A549 (cell line): Measurements from ENCODE around the gene THRA. TPM values are rescaled to one million over a fixed set of nuclear protein-coding genes. Genes with fewer than 3 reads are reported as not detected.
A peak's percentile ranks its signal among the peaks of the same experiment; 100 is the strongest.

Experiments used
- ATAC-seq, 2 experiments: fragments of 200-7000 bp in 1 of 2; fragments of >200 bp in 1 of 2; cut with Nextera tagmentation in 1 of 2; cut with Tn5 transposase in 1 of 2; 3 replicates each; pipeline versions ENCODE4 v1.8.0 to v1.9.1; 2018 to 2020; ENCODE audit warnings: mild to moderate bottlenecking in 1 of 2, moderate library complexity in 1 of 2
- CTCF ChIA-PET: fragments of 300-600 bp; sonication (Branson Sonifier 250); formaldehyde crosslinking; extraction: SDS; loops from one replicate; lab custom pipeline; 2021; ENCODE audit warnings: antibody characterized with exemption, inconsistent platforms; lab: Yijun Ruan, JAX
- POLR2A ChIA-PET: fragments of 350-600 bp; formaldehyde crosslinking; extraction: SDS; loops from one replicate; lab custom pipeline; 2021; ENCODE audit warnings: antibody characterized with exemption, inconsistent platforms; lab: Yijun Ruan, JAX
- DNase-seq, 2 experiments: peaks; one replicate each; pipeline versions ENCODE4 v3.0.0 to v3.0.0-alpha.2; 2011 to 2016; ENCODE audit warnings: low read depth in 1 of 2, low spot score in 1 of 2
- FAIRE-seq: peaks from 2 replicates; lab custom pipeline; 2011; peaks lifted over from hg19 to GRCh38; lab: Jason Lieb, UNC
- H3K27ac ChIP-seq, 2 experiments: fragments of >200 bp; sonication (Bioruptor Twin); formaldehyde crosslinking; 3 replicates each; pipeline ENCODE4 v1.5.1; 2016 to 2017
- H3K4me1 ChIP-seq: fragments of >200 bp; sonication (Bioruptor Twin); formaldehyde crosslinking; 3 replicates; pipeline ENCODE4 v1.6.1; 2016
- H3K4me2 ChIP-seq: fragments of >200 bp; sonication (Bioruptor Twin); formaldehyde crosslinking; 3 replicates; pipeline ENCODE4 v1.6.1; 2016
- H3K4me3 ChIP-seq: fragments of >200 bp; sonication (Bioruptor Twin); formaldehyde crosslinking; 3 replicates; pipeline ENCODE4 v1.5.1; 2016
- H3K9me3 ChIP-seq: fragments of >200 bp; sonication (Bioruptor Twin); formaldehyde crosslinking; 3 replicates; pipeline ENCODE4 v1.6.1; 2016
- BCL3 ChIP-seq: fragments of >200 bp; sonication (Bioruptor Twin); formaldehyde crosslinking; IDR thresholded peaks from 3 replicates; pipeline ENCODE4 v1.6.1; 2016
- CBX2 ChIP-seq: fragments of 200-600 bp; sonication (generic); IDR thresholded peaks from 2 replicates; pipeline ENCODE4 v1.6.1; 2016; ENCODE audit warnings: low read depth, mild to moderate bottlenecking, borderline replicate concordance
- CBX8 ChIP-seq: fragments of 200-600 bp; sonication (generic); IDR thresholded peaks from 2 replicates; pipeline ENCODE4 v1.6.1; 2016
- CEBPB ChIP-seq, 2 experiments: fragments of >200 bp in 1 of 2; sonication (Bioruptor Twin) in 1 of 2; formaldehyde crosslinking in 1 of 2; IDR thresholded peaks; 2 replicates each; pipeline ENCODE4 v1.6.1; 2012 to 2016
- CHD4 ChIP-seq: fragments of 200-600 bp; sonication (generic); IDR thresholded peaks from 2 replicates; pipeline ENCODE4 v1.6.1; 2016; ENCODE audit warnings: antibody characterized with exemption, mild to moderate bottlenecking, borderline replicate concordance
- CTCF ChIP-seq: fragments of >200 bp; sonication (Bioruptor Twin); formaldehyde crosslinking; IDR thresholded peaks from 3 replicates; pipeline ENCODE4 v1.5.1; 2016
- ELK1 ChIP-seq: fragments of 150-350 bp; IDR thresholded peaks from 2 replicates; pipeline ENCODE4 v1.6.1; 2014; ENCODE audit warnings: low read depth, mild to moderate bottlenecking, low read length
- FOXS1 ChIP-seq: fragments of 250-450 bp; sonication (Bioruptor Pico); IDR thresholded peaks from 2 replicates; pipeline ENCODE4 v1.5.0; 2020; ENCODE audit warnings: mild to moderate bottlenecking, moderate library complexity
- HDAC2 ChIP-seq: fragments of 200-600 bp; sonication (generic); IDR thresholded peaks from 2 replicates; pipeline ENCODE4 v1.6.1; 2016
- HEYL ChIP-seq: fragments of 250-450 bp; sonication (Bioruptor Pico); IDR thresholded peaks from 2 replicates; pipeline ENCODE4 v1.8.0; 2021; ENCODE audit warnings: mild to moderate bottlenecking, moderate library complexity
- HMGXB4 ChIP-seq: fragments of 250-450 bp; sonication (Bioruptor Pico); IDR thresholded peaks from 2 replicates; pipeline ENCODE4 v1.5.0; 2021; ENCODE audit warnings: mild to moderate bottlenecking, moderate library complexity, borderline replicate concordance
- HOXB13 ChIP-seq: fragments of 250-450 bp; sonication (Bioruptor Pico); IDR thresholded peaks from 2 replicates; pipeline ENCODE4 v1.5.0; 2020; ENCODE audit warnings: low read depth, mild to moderate bottlenecking, moderate library complexity
- JUN ChIP-seq, 2 experiments: fragments of >200 bp; sonication (Bioruptor Twin); formaldehyde crosslinking; IDR thresholded peaks; 2 replicates in 1 of 2; 3 replicates in 1 of 2; pipeline ENCODE4 v1.6.1; 2016 to 2017
- JUNB ChIP-seq: fragments of >200 bp; sonication (Bioruptor Twin); formaldehyde crosslinking; IDR thresholded peaks from 2 replicates; pipeline ENCODE4 v1.6.1; 2016
- MAFK ChIP-seq: fragments of 450-650 bp; IDR thresholded peaks from 2 replicates; pipeline ENCODE4 v1.6.1; 2014; ENCODE audit not compliant: partially characterized antibody
- MAZ ChIP-seq: fragments of 150-350 bp; IDR thresholded peaks from 2 replicates; pipeline ENCODE4 v1.6.1; 2014; ENCODE audit warnings: antibody characterized with exemption, low read depth, low read length, borderline replicate concordance
- NFE2L2 ChIP-seq: fragments of 150-350 bp; conservative IDR thresholded peaks from 2 replicates; pipeline ENCODE4 v1.6.1; 2014; ENCODE audit warnings: low read length
- NR3C1 ChIP-seq: fragments of >200 bp; sonication (Bioruptor Twin); formaldehyde crosslinking; IDR thresholded peaks from 3 replicates; pipeline ENCODE4 v1.6.1; 2017
- POLR2A ChIP-seq: IDR thresholded peaks from 2 replicates; pipeline ENCODE4 v1.6.1; 2012; ENCODE audit warnings: mild to moderate bottlenecking, low read length
- POLR2AphosphoS2 ChIP-seq: conservative IDR thresholded peaks from 2 replicates; pipeline ENCODE4 v1.6.1; 2012; ENCODE audit warnings: low read length, improper control_type of control experiment, inconsistent platforms
- RFX5 ChIP-seq: fragments of 450-650 bp; IDR thresholded peaks from 2 replicates; pipeline ENCODE4 v1.7.1; 2014; ENCODE audit warnings: antibody characterized with exemption, mild to moderate bottlenecking, moderate library complexity
- RNF2 ChIP-seq: fragments of 200-600 bp; sonication (generic); IDR thresholded peaks from 2 replicates; pipeline ENCODE4 v1.6.1; 2016; ENCODE audit warnings: low read depth, mild to moderate bottlenecking, antibody characterized with exemption, moderate library complexity, borderline replicate concordance
- TFCP2L1 ChIP-seq: fragments of 250-450 bp; sonication (Bioruptor Pico); IDR thresholded peaks from 2 replicates; pipeline ENCODE4 v1.5.0; 2021; ENCODE audit warnings: mild to moderate bottlenecking
- ZC3H11A ChIP-seq: fragments of 450-650 bp; IDR thresholded peaks from 2 replicates; pipeline ENCODE4 v1.6.1; 2014; ENCODE audit warnings: antibody characterized with exemption, mild to moderate bottlenecking
- ZNF302 ChIP-seq: fragments of 250-450 bp; sonication (Bioruptor Pico); IDR thresholded peaks from 2 replicates; pipeline ENCODE4 v1.9.0; 2021; ENCODE audit warnings: inconsistent platforms, mild to moderate bottlenecking, moderate library complexity
- ZSCAN20 ChIP-seq: fragments of 250-450 bp; sonication (Bioruptor Pico); IDR thresholded peaks from 2 replicates; pipeline ENCODE4 v1.8.0; 2022; ENCODE audit warnings: mild to moderate bottlenecking, moderate library complexity
- WGBS: methylation state at CpG from one replicate; pipeline ENCODE4 v1.1.6; 2017; ENCODE audit errors: missing lambda C conversion rate; 5-methylcytosine and 5-hydroxymethylcytosine counted together
- polyA plus RNA-seq, 4 experiments: library from polyadenylated mRNA; depleted of rRNA in 3 of 4; stranded (reverse); fragments of >200 nt; fragmentation: RNase III in 1 of 4; extraction: RNeasy Plus Mini Kit Qiagen cat#74134 plus additional on column Dnase treatment in 1 of 4; gene quantifications; 2 replicates in 3 of 4; 3 replicates in 1 of 4; pipeline ENCODE4 v1.2.3, GENCODE V29; 2011 to 2017
- TF ChIP-seq, protein P1 (sequence below): IDR thresholded peaks from 2 replicates; pipeline ENCODE4 v1.6.1; 2012; ENCODE audit warnings: low read depth, borderline replicate concordance

THRA gene
- polyA plus RNA-seq, 2 of the 4 experiments (the other 2 are of a cell fraction), result 20.1 to 22.5 TPM

DNA sequence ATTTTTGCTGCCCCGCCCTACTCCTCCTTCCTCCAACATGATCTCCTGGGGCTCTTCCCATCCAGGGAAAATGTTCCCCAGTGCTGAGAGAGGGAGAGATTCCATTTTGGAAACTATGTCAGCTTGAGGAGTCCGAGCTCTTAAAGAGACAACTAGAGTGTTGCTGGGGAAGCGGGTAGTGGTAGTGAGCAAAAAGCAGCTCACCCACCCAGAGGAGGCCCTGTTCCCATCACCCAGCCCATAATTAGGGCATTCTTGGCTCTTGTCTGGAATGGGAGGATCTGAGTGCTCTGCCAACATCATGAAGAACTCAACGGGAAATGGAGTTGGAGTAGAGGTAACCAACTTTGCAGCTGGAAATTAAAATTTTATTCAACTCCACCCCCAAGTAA, 49.9 kb downstream of the THRA start:
- no peaks in the 10 kb centered on the region for H3K9me3 ChIP-seq
- H3K4me3 ChIP-seq, result no peak overlapping the region
- H3K4me2 ChIP-seq, result peak overlapping the region; percentile 87
- ChIA-PET CTCF (interaction anchor here (0.5 to 9.4 kb wide), 43 partner anchors 12 to 594 kb away, joined by 3 to 228 read pairs (median 10); partner anchors contain the start of genes CASC3, CSF3, MED24 and MSL1), POLR2A (interaction anchor here (0.7 to 7.9 kb wide), 20 partner anchors 8 to 350 kb away, joined by 3 to 173 read pairs (median 6); partner anchors contain the start of genes CASC3, CSF3, MED24 and MSL1)
- peaks cover 59% of the 10 kb centered on the region for H3K4me1 ChIP-seq
- 59% methylated on average over 4 of the region's 4 CpGs for whole genome bisulfite sequencing
- peak overlapping the region; percentile 67 to 93 for H3K27ac ChIP-seq
- FAIRE-seq (no peak), ATAC-seq (0 out of 6 replicates have a peak, but pooled peaks of 1 of the 2 experiments have one; percentile 1), DNase-seq (no peak)
- no peak for TF ChIP-seq NFE2L2
- no peak for TF ChIP-seq HOXB13 (CRISPR knock-in tag)
- no peak for TF ChIP-seq ZNF302 (CRISPR knock-in tag)
- TF ChIP-seq CBX8, result no peak
- no peak for TF ChIP-seq TFCP2L1 (CRISPR knock-in tag)
- no peak for TF ChIP-seq JUNB
- TF ChIP-seq ELK1, result no peak

DNA sequence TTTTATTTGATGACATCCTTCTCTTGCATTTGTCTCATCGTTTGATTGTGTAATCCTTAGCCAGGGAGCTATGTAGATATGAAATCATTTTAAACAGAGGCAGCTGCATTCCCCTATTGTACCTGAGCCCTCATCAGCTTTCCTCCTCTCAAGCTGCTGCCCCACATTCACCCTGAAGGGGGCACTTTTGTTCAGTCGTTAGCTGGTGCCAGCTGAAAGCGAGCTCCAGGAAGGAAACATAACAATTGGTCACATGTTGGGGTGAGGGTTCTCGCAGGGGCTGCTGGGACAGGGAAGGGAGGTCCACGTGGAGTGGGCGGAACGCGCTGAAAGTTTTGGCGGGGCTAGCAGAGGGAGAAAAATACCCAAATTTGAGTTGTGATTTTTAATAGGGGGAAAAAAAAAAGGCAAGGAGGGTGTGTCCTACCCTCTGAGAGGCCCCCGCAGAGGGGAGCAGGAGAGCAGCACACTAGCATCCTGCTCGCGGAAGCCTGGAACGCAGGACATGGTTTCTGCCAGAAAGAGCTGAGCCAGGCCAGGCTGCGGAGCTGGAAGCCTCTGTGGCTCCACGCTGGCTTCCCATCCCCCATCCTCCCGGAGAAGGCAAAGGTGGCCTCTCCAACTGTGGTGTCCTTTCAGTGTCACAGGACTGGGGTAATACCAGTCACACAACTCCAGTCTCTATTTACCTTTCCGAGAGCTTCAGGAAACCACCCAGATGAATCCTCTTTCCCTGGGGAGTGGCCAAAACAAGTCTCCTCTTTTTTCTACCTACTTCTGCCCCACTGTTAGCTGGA, 50.5 kb downstream of the THRA start:
- POLR2A ChIA-PET, result interaction anchor here (0.6 to 7.9 kb wide), 22 partner anchors 8 to 349 kb away, joined by 3 to 173 read pairs (median 6); partner anchors contain the start of genes CASC3, CSF3, MED24 and MSL1
- peak; percentile 77 to 87 for ATAC-seq
- H3K4me3 ChIP-seq, result peak overlapping the region; percentile 42
- 3% methylated on average over 17 of the region's 17 CpGs for WGBS
- H3K9me3 ChIP-seq, result no peaks in the 10 kb centered on the region
- FAIRE-seq, result peak; percentile 93
- peak; percentile 97 to 100 for DNase-seq
- peak overlapping the region; percentile 87 for H3K4me2 ChIP-seq
- CTCF ChIA-PET, result interaction anchor here (0.5 to 9.4 kb wide), 48 partner anchors 8 to 594 kb away, joined by 3 to 228 read pairs (median 8); partner anchors contain the start of genes CASC3, CSF3, MED24 and MSL1
- peak overlapping the region; percentile 86 to 93 for H3K27ac ChIP-seq
- H3K4me1 ChIP-seq, result peaks cover 53% of the 10 kb centered on the region
- no peak; the same call in 1 of the 2 replicates for TF ChIP-seq HMGXB4
- TF ChIP-seq ZC3H11A, result no peak
- TF ChIP-seq CHD4, result no peak
- no peak for TF ChIP-seq NR3C1
- TF ChIP-seq RNF2, result no peak
- TF ChIP-seq BCL3, result 0 out of 3 replicates have a peak, but pooled peaks have one; percentile 68
- peak; percentile 60 to 86; a peak in 3 of 5 replicates for TF ChIP-seq JUN (IDR thresholded peaks at IDR 0.05)
- TF ChIP-seq JUNB, result no peak
- no peak for TF ChIP-seq ELK1
- no peak for TF ChIP-seq CBX2
- no peak for TF ChIP-seq HDAC2
- TF ChIP-seq ZSCAN20, result peak; percentile 66; the same call in 1 of the 2 replicates
- TF ChIP-seq POLR2AphosphoS2, result no peak
- TF ChIP-seq POLR2A, result peak; percentile 62
- no peak for TF ChIP-seq TFCP2L1 (CRISPR knock-in tag)
- 0 out of 2 replicates have a peak, but pooled peaks have one; percentile 31 for TF ChIP-seq RFX5
- no peak for TF ChIP-seq CBX8
- no peak for TF ChIP-seq MAFK
- TF ChIP-seq MAZ, result no peak
- TF ChIP-seq, protein P1, sequence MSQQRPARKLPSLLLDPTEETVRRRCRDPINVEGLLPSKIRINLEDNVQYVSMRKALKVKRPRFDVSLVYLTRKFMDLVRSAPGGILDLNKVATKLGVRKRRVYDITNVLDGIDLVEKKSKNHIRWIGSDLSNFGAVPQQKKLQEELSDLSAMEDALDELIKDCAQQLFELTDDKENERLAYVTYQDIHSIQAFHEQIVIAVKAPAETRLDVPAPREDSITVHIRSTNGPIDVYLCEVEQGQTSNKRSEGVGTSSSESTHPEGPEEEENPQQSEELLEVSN, result peak; percentile 93
- peak in 1 of 2 experiments; percentile 30; a peak in 2 of 4 replicates for TF ChIP-seq CEBPB (IDR thresholded peaks at IDR 0.05)
- TF ChIP-seq FOXS1 (CRISPR knock-in tag), result peak; percentile 29; the same call in 1 of the 2 replicates
- peak; percentile 35; the same call in 2 of the 3 replicates for TF ChIP-seq CTCF
- TF ChIP-seq HEYL, result no peak
